Activated naive CD8-positive, alpha-beta T cell treated with anti-CD3 and anti-CD28 coated beads, Interleukin-2, amount 10 ng/mL, durations not matched to agents 7 days and 5 days (primary cell): ENCODE measurements around the gene TKTL1. TPM values are rescaled to one million over a fixed set of nuclear protein-coding genes. Genes with fewer than 3 reads are reported as not detected.
A peak's percentile ranks its signal among the peaks of the same experiment; 100 is the strongest.

Experiments used
- ATAC-seq: fragments of 150-1000 bp; cut with Tn5 transposase; one replicate; pipeline ENCODE4 v1.10.0; 2021; ENCODE audit warnings: low read depth, moderate library complexity
- POLR2A ChIA-PET: fragments of 350-600 bp; sonication (Branson Sonifier 250); formaldehyde crosslinking; loops from one replicate; lab custom pipeline; 2021; ENCODE audit warnings: antibody characterized with exemption; lab: Charles Lee
- DNase-seq: peaks from one replicate; pipeline ENCODE4 v3.0.0; 2021
- H3K27ac Mint-ChIP-seq: one replicate; pipeline ENCODE4 v1.8.0; 2022; ENCODE audit warnings: mild to moderate bottlenecking, mixed read lengths
- H3K27me3 Mint-ChIP-seq: one replicate; pipeline ENCODE4 v1.8.0; 2022; ENCODE audit warnings: mild to moderate bottlenecking, moderate library complexity, mixed read lengths
- H3K36me3 Mint-ChIP-seq: one replicate; pipeline ENCODE4 v1.8.0; 2021; ENCODE audit warnings: mild to moderate bottlenecking, mixed read lengths
- H3K4me1 Mint-ChIP-seq: one replicate; pipeline ENCODE4 v1.8.0; 2021; ENCODE audit warnings: mixed read lengths
- H3K4me3 Mint-ChIP-seq: one replicate; pipeline ENCODE4 v1.8.0; 2022; ENCODE audit warnings: mild to moderate bottlenecking, moderate library complexity, mixed read lengths
- H3K9me3 Mint-ChIP-seq: one replicate; pipeline ENCODE4 v1.8.0; 2021; ENCODE audit warnings: mixed read lengths
- total RNA-seq, 2 experiments: library from RNA; stranded (reverse); gene quantifications; one replicate each; pipeline ENCODE4 v1.2.3, GENCODE V29; 2021

Gene TKTL1
- total RNA-seq, 2 experiments from 2014 or later = 0.31 to 1.2 TPM

DNA sequence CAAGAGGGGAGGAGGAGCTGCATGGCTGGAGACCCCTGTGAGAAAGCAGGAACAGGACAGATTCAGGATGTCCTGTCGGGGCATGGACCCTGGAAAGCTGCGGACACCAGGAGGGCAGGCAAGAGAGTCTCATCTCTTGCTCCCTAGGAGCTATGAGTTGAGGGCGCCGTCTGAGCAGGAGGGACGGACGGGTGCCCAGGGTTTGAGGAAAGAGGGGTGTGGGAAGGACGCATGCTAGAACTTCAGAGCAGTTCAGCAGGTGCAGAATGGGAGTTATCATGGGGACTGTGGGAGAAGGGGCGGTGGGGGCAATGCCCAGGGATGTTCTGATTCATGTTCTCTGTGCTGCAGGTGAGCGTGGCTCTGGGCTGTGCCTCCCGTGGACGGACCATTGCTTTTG is 24.8 kb downstream of the TKTL1 start:
- no peaks in the 10 kb centered on the region for H3K36me3 Mint-ChIP-seq
- H3K4me3 Mint-ChIP-seq = no peak overlapping the region
- ATAC-seq = no peak
- peaks cover 27% of the 10 kb centered on the region for H3K4me1 Mint-ChIP-seq
- H3K27ac Mint-ChIP-seq = peak overlapping the region; percentile 58
- POLR2A ChIA-PET = no interaction called here
- DNase-seq = no peak
- no peaks in the 10 kb centered on the region for H3K9me3 Mint-ChIP-seq
- H3K27me3 Mint-ChIP-seq = no peaks in the 10 kb centered on the region

DNA sequence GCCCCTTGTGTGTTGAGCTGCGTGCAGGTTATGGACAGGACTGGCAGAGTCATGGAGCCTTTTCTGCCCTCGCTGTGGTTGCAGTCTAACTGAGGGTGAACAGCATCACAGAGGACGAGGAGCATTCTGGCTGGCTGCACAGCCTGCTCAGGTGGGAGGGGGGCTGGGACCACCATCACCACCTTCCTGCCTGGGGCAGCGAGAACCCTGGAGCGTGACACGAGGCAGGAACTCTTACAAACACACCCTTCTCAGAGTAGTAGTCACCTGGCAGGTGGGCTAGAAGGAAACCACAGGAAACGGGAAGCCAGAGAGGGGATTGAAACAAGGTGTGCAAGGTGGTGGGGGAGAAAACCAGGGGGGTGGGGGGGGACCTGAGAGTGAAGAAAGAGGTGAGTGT is 25.6 kb downstream of the TKTL1 start:
- Mint-ChIP-seq H3K27ac (peak overlapping the region; percentile 51), H3K9me3 (no peaks in the 10 kb centered on the region), H3K36me3 (no peaks in the 10 kb centered on the region), H3K4me3 (peak overlapping the region; percentile 60), H3K27me3 (no peaks in the 10 kb centered on the region), H3K4me1 (peaks cover 30% of the 10 kb centered on the region)
- DNase-seq (no peak), ATAC-seq (no peak)
- POLR2A ChIA-PET = no interaction called here

DNA sequence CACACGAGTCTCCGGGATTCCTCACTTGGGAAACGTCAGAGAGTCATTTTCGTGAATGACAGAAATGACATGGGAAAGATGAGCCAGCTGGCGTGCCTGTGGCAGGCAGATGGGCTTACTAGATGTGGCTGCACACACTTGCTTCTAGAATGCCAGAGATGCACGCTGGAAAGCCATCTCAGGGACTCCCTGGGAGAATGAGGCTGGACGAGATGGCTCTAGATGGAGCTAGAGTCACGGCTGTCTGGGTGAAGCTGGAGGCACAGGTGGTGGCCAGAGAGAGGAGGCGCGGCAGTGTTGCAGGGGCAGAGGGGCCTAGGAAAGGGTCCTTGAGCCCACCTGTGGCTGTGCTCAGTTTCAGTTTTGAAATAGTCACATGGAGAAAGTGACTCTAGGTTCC is 26.0 kb downstream of the TKTL1 start:
- Mint-ChIP-seq H3K4me3 (peak overlapping the region; percentile 60), H3K36me3 (no peaks in the 10 kb centered on the region), H3K4me1 (peaks cover 34% of the 10 kb centered on the region), H3K9me3 (no peaks in the 10 kb centered on the region), H3K27ac (peak overlapping the region; percentile 51), H3K27me3 (no peaks in the 10 kb centered on the region)
- DNase-seq (no peak), ATAC-seq (peak; percentile 46)
- POLR2A ChIA-PET = no interaction called here

DNA sequence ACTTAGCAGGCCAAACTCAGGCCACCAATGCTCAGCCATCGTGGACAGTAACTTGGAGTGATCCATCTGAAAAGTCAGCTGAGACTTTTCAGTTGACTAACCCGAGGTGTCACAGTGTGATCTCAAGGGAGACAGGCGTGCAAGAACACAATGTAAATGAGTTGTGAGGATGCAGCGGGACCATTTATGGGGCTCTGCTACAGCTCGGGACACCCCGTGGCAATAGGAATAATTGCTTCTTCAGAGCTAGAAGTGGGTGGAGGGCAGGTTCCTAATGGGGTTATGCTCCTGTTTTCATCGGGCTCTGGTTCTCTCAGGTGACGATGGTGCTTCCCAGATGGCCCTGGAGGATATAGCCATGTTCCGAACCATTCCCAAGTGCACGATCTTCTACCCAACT is 27.3 kb downstream of the TKTL1 start:
- Mint-ChIP-seq H3K9me3 (no peaks in the 10 kb centered on the region), H3K4me3 (no peak overlapping the region), H3K4me1 (peaks cover 39% of the 10 kb centered on the region), H3K27me3 (no peaks in the 10 kb centered on the region), H3K27ac (peak overlapping the region; percentile 45), H3K36me3 (no peaks in the 10 kb centered on the region)
- POLR2A ChIA-PET = interaction anchor here (0.7 kb wide), 1 partner anchor 303 kb away, joined by 3 read pairs; the partner anchor contains the start of gene IRAK1
- DNase-seq = no peak
- ATAC-seq = no peak

DNA sequence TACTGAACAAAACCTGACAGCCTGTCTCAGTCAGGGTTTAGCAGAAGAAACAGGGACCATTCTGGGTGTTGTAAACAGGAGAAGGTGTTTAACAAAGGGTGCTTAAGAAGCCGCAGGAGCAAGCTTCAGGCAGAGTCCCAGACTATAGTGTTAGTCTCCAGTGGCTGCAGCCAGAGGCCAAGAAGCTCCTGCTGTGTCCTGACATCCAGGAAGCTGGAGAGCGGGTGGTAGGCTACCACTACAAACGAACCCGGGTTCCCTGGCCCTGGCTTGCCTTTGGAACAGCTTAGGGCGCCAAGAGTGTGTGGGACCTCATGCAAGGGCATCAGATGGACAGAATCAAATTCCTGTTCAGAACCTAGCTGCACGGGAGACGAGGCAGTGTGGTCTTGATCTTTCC is 27.9 kb downstream of the TKTL1 start:
- Mint-ChIP-seq H3K4me3 (no peak overlapping the region), H3K9me3 (no peaks in the 10 kb centered on the region), H3K27ac (no peak overlapping the region), H3K36me3 (no peaks in the 10 kb centered on the region), H3K4me1 (peaks cover 40% of the 10 kb centered on the region), H3K27me3 (no peaks in the 10 kb centered on the region)
- DNase-seq (no peak), ATAC-seq (no peak)
- POLR2A ChIA-PET = no interaction called here

DNA sequence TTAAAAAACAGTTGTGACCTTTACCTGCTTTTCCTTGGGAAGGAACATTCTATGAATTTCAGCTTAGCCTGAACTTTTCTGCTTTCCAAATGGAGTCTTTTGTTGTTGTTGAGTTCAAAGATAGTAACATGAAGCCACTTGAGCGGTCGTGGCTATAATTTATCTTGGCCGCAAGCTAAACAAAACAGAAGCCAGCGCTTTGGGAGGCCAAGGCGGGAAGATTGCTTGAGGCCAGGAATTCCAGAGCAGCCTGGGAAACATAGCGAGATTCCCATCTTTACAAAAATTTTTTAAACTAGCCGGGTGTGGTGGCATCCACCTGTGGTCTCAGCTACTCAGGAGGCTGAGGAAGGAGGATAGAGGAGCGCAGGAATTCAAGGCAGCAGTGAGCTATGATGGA is 29.9 kb downstream of the TKTL1 start:
- POLR2A ChIA-PET = no interaction called here
- Mint-ChIP-seq H3K4me1 (peaks cover 36% of the 10 kb centered on the region), H3K27me3 (no peaks in the 10 kb centered on the region), H3K4me3 (no peak overlapping the region), H3K36me3 (no peaks in the 10 kb centered on the region), H3K9me3 (no peaks in the 10 kb centered on the region), H3K27ac (no peak overlapping the region)
- ATAC-seq = no peak
- DNase-seq = no peak

DNA sequence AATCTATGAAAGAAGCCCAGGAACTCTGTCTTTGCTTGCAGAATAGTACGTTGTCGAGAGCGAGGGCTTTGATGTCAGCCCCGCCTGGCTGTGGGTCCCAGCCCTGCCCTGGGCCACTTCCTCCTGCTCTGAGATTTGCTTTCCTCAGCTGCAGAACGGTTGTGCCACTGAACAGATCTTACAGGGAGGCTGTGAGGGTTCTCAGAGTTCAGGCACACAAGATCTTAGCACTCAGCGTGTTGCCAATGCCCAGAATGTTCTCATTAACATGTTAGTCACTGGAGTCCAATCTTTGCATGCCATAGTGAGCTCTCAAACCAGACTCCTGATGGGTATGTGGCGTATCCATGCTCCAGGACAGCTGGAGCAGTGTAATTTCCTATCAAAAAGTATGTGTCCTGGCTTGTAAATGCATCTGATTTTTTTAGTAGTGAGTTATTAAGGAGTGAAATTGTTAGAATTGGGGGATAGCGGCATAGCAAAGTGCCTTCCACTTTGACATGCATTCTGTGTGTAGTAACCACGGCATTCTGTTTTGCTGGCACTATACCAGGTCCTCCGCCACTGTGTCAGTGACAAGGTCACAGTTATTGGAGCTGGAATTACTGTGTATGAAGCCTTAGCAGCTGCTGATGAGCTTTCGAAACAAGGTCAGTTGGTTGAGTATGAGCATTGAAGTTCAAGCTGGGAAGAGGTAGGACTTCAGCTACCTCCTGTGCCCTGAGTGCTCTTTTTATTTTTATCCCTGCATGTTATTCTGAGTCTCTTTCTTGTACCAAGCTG is 31.6 kb downstream of the TKTL1 start:
- no peaks in the 10 kb centered on the region for H3K27me3 Mint-ChIP-seq
- DNase-seq = peak; percentile 54
- ATAC-seq = peak; percentile 100
- H3K27ac Mint-ChIP-seq = peak overlapping the region; percentile 70
- no peaks in the 10 kb centered on the region for H3K36me3 Mint-ChIP-seq
- no peaks in the 10 kb centered on the region for H3K9me3 Mint-ChIP-seq
- POLR2A ChIA-PET = interaction anchor here (0.8 to 1.0 kb wide), 2 partner anchors 12 to 44 kb away, joined by 3 to 4 read pairs; no protein-coding TSS in a partner anchor
- H3K4me1 Mint-ChIP-seq = peaks cover 24% of the 10 kb centered on the region
- peak overlapping the region; percentile 71 for H3K4me3 Mint-ChIP-seq

DNA sequence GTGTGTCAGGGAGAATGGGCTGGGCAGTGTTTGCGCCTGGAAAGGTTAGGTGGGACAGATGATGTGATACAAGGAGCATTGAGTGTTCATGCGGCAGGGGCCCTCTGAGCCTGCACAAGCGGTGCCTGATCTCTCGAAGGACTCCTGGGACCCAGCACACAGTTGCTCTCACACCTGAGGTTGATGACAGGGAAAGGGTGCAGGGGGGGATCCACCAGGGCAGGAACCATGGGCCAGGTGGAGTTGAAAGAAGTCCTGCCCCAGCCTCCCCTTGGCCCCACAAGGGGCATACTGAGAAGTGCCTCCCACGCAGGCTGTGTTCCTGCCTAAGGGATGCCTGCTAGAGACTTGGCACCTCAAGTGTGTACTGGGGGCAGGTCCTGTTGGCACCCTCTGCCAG is 33.1 kb downstream of the TKTL1 start:
- no peaks in the 10 kb centered on the region for H3K27me3 Mint-ChIP-seq
- H3K27ac Mint-ChIP-seq = no peak overlapping the region
- POLR2A ChIA-PET = no interaction called here

DNA sequence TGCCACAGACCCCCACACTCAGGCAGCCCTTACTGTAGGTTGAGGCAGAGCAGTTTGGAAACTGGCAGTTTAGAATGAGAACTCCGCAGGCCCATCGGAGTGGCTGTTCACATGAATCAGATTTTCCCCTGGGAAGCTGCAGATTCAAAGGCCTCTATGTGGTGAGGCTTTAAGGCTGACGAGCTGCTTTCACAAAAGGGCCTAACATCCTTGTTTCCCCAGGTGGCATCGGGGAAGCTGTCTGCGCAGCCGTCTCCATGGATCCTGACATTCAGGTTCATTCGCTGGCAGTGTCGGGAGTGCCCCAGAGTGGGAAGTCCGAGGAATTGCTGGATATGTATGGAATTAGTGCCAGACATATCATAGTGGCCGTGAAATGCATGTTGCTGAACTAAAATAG is 33.7 kb downstream of the TKTL1 start:
- Mint-ChIP-seq H3K27ac (no peak overlapping the region), H3K4me1 (peaks cover 32% of the 10 kb centered on the region)

More for the DNA sequence above, 33.1 kb downstream of the TKTL1 start:
- H3K4me3 Mint-ChIP-seq = no peak overlapping the region
- H3K36me3 Mint-ChIP-seq = no peaks in the 10 kb centered on the region
- no peak for ATAC-seq
- peaks cover 26% of the 10 kb centered on the region for H3K4me1 Mint-ChIP-seq
- no peak for DNase-seq
- H3K9me3 Mint-ChIP-seq = no peaks in the 10 kb centered on the region

DNA sequence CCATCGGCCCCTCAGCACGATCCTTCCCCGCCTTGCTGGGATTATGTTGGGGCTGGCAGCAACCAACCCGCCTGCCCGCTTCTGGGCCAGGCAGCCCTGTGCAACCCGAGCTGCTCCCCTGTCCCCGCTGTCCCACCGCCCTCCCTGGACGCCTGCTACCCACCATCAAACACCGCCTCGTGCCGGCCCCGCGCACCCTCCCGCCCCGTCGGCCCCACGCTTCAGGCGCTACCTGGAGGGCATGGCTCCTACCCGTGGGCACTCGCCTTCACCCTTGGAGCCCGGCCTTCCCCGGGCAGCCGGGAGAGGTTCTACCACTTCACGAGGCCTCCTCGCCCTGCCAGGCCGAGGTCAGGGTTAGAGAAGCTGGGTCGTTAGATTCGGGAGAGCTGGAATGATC is 37.0 kb downstream of the TKTL1 start:
- POLR2A ChIA-PET = interaction anchor here (0.7 kb wide), 1 partner anchor 78 kb away, joined by 3 read pairs; no protein-coding TSS in a partner anchor
- no peaks in the 10 kb centered on the region for H3K27me3 Mint-ChIP-seq
- DNase-seq (no peak), ATAC-seq (no peak)
- H3K9me3 Mint-ChIP-seq = no peaks in the 10 kb centered on the region
- peaks cover 18% of the 10 kb centered on the region for H3K4me1 Mint-ChIP-seq
- H3K4me3 Mint-ChIP-seq = no peak overlapping the region
- H3K27ac Mint-ChIP-seq = no peak overlapping the region
- no peaks in the 10 kb centered on the region for H3K36me3 Mint-ChIP-seq

More for the DNA sequence above, 33.7 kb downstream of the TKTL1 start:
- H3K4me3 Mint-ChIP-seq = no peak overlapping the region
- H3K27me3 Mint-ChIP-seq = no peaks in the 10 kb centered on the region
- ATAC-seq (no peak), DNase-seq (no peak)
- no peaks in the 10 kb centered on the region for H3K36me3 Mint-ChIP-seq
- no peaks in the 10 kb centered on the region for H3K9me3 Mint-ChIP-seq
- POLR2A ChIA-PET = no interaction called here

DNA sequence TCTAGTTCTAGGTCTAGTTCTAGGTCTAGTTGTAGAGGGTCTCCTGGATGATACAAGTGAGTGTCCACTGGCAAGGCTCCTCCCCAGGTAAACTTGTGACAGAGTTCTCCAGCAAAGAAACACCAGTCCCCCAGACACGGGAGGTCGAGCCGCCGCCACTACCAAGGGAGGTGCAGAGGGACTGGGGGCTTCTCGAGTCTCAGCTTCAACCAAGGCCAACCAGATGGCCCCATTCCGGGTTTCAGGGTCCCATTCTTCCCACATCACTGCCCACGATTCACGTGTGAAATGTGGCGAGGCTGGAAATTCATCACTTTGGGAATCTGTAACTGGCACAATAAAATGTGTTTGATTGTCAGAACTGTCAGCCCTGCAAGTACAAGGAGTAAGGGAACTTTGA is 37.5 kb downstream of the TKTL1 start:
- ATAC-seq (no peak), DNase-seq (no peak)
- Mint-ChIP-seq H3K27me3 (no peaks in the 10 kb centered on the region), H3K4me3 (no peak overlapping the region), H3K9me3 (no peaks in the 10 kb centered on the region), H3K36me3 (no peaks in the 10 kb centered on the region), H3K4me1 (peaks cover 14% of the 10 kb centered on the region), H3K27ac (no peak overlapping the region)
- POLR2A ChIA-PET = interaction anchor here (0.7 kb wide), 1 partner anchor 78 kb away, joined by 3 read pairs; no protein-coding TSS in a partner anchor

DNA sequence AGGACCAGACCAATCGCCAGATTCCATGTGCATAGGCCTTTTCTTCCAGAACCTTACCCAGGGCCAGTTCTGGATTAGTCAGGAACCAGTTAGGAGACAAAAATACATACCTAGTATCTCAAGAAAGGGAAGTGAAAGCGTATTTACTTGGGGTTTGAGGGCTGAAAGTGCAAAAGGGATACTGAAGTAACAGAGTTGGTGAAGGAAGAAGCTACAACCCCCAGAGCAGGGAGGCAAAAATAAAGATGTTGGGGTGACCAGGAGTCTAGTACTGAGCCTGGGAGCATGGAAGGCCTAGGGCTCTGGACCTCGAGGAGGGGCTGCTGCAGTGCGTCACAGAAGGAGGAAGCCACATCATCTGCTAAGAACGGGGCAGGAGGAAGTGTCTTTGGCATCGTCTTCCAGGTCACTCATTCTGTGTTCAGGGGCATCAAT is 38.3 kb downstream of the TKTL1 start:
- ATAC-seq (peak; percentile 42), DNase-seq (no peak)
- POLR2A ChIA-PET = no interaction called here
- Mint-ChIP-seq H3K4me1 (peaks cover 12% of the 10 kb centered on the region), H3K27ac (peak overlapping the region; percentile 87), H3K27me3 (no peaks in the 10 kb centered on the region), H3K4me3 (peak overlapping the region; percentile 50), H3K36me3 (no peaks in the 10 kb centered on the region), H3K9me3 (no peaks in the 10 kb centered on the region)

DNA sequence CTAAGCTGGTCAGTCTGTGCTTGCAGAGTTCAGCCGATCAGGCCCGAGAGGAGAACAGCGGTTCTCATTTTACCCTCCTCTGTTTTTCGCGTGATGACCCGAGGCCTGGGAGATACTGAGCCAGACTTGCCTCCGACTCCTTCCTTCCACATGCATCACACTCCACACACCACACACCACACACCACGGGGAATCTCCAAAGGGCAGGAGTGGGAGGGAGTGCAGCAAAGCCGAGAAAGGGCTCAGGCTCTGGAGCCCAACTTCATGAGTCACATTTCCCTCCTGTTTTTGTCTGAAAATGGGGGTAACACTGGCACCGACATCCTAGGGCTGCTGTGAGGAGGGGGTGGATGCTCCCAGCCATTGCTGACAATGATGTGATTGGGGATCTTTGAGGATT is 38.9 kb downstream of the TKTL1 start:
- Mint-ChIP-seq H3K9me3 (no peaks in the 10 kb centered on the region), H3K4me1 (peaks cover 12% of the 10 kb centered on the region), H3K4me3 (no peak overlapping the region), H3K36me3 (no peaks in the 10 kb centered on the region), H3K27ac (peak overlapping the region; percentile 87), H3K27me3 (no peaks in the 10 kb centered on the region)
- DNase-seq (no peak), ATAC-seq (no peak)
- POLR2A ChIA-PET = no interaction called here
